ENCODE measurements around the gene C1QA. TPM values are rescaled to one million over a fixed set of nuclear protein-coding genes. Genes with fewer than 3 reads are reported as not detected.

C1QA gene
- polyA plus RNA-seq, 1 donor from 2014 or later: not detected

GRCh38 chr1:22670352-22670975, 34.0 kb downstream of the C1QA start:
- TF ChIP-seq REST (IDR thresholded peaks at IDR 0.05; ENCODE audit: borderline replicate concordance): no peak
- no peak for TF ChIP-seq TAF1 (IDR thresholded peaks at IDR 0.05; ENCODE audit: low read depth)
- TF ChIP-seq, protein P1, sequence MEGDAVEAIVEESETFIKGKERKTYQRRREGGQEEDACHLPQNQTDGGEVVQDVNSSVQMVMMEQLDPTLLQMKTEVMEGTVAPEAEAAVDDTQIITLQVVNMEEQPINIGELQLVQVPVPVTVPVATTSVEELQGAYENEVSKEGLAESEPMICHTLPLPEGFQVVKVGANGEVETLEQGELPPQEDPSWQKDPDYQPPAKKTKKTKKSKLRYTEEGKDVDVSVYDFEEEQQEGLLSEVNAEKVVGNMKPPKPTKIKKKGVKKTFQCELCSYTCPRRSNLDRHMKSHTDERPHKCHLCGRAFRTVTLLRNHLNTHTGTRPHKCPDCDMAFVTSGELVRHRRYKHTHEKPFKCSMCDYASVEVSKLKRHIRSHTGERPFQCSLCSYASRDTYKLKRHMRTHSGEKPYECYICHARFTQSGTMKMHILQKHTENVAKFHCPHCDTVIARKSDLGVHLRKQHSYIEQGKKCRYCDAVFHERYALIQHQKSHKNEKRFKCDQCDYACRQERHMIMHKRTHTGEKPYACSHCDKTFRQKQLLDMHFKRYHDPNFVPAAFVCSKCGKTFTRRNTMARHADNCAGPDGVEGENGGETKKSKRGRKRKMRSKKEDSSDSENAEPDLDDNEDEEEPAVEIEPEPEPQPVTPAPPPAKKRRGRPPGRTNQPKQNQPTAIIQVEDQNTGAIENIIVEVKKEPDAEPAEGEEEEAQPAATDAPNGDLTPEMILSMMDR (IDR thresholded peaks at IDR 0.05; ENCODE audit: poor library complexity, severe bottlenecking): no peak
- no peak for TF ChIP-seq SMC3 (conservative IDR thresholded peaks at IDR 0.05; ENCODE audit: poor library complexity)
- no peak for TF ChIP-seq EP300 (conservative IDR thresholded peaks at IDR 0.05; ENCODE audit: poor library complexity, severe bottlenecking)
- TF ChIP-seq MXI1 (conservative IDR thresholded peaks at IDR 0.05; ENCODE audit: poor library complexity, severe bottlenecking): no peak
- no peak for TF ChIP-seq EZH2 (IDR thresholded peaks at IDR 0.05; ENCODE audit: borderline replicate concordance, insufficient read depth, low read length, poor library complexity, severe bottlenecking)
- no peak for TF ChIP-seq POLR2AphosphoS5 (IDR thresholded peaks at IDR 0.05)
- TF ChIP-seq RAD21 (conservative IDR thresholded peaks at IDR 0.05): no peak
- H3K9me2 ChIP-seq (ENCODE audit: insufficient read depth, low read length): no peaks in the 10 kb centered on the region
- no peak overlapping the region for H3K27ac ChIP-seq (ENCODE audit: low read length)

DNA sequence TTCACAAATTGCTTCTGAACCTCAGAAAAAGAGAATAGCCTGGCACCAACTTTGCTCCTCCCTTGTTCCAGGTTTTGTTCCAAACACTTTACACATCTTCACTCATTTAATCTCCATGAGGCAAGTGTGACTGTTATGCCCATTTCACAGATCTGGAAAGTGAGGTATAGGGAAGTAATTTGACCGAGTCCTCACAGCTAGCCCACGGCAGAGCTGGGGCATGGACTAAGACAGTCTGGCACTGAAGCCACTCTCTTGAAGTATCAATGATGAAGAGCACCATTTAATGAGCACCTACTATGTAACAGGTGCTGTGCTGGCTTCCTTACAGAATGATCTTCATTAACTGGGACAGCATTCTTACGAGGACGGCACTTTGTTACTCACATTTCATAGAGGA, 35.6 kb downstream of the C1QA start:
- Histone ChIP-seq H3K9ac (ENCODE audit: low read length) (no peak overlapping the region), H3F3A (ENCODE audit: insufficient read depth, low read length, poor library complexity, severe bottlenecking) (no peaks in the 10 kb centered on the region), H4K20me1 (ENCODE audit: insufficient read depth) (no peaks in the 10 kb centered on the region), H2AFZ (ENCODE audit: low read depth, low read length) (no peak overlapping the region), H3K79me2 (replicated peaks; ENCODE audit: insufficient read depth, low read length) (no peaks in the 10 kb centered on the region), H3K9me2 (ENCODE audit: insufficient read depth, low read length) (no peaks in the 10 kb centered on the region), H3K4me2 (ENCODE audit: low read length) (no peak overlapping the region), H3K9me3 (ENCODE audit: low read length) (no peaks in the 10 kb centered on the region), H3K27me3 (ENCODE audit: insufficient read depth, low read depth, low read length) (no peaks in the 10 kb centered on the region), H3K4me3 (ENCODE audit: low read length) (no peak overlapping the region), H3K27ac (ENCODE audit: low read length) (no peak overlapping the region), H3K36me3 (ENCODE audit: insufficient read depth, low read length) (no peaks in the 10 kb centered on the region)
- TF ChIP-seq POLR2AphosphoS5 (IDR thresholded peaks at IDR 0.05): no peak
- no peak for TF ChIP-seq MXI1 (conservative IDR thresholded peaks at IDR 0.05; ENCODE audit: poor library complexity, severe bottlenecking)
- TF ChIP-seq SMC3 (conservative IDR thresholded peaks at IDR 0.05; ENCODE audit: poor library complexity): no peak
- TF ChIP-seq REST (IDR thresholded peaks at IDR 0.05; ENCODE audit: borderline replicate concordance): no peak
- no peak for TF ChIP-seq TAF1 (IDR thresholded peaks at IDR 0.05; ENCODE audit: low read depth)
- TF ChIP-seq EP300 (conservative IDR thresholded peaks at IDR 0.05; ENCODE audit: poor library complexity, severe bottlenecking): no peak
- TF ChIP-seq EZH2 (IDR thresholded peaks at IDR 0.05; ENCODE audit: borderline replicate concordance, insufficient read depth, low read length, poor library complexity, severe bottlenecking): no peak
- TF ChIP-seq RAD21 (conservative IDR thresholded peaks at IDR 0.05): no peak
- TF ChIP-seq, protein P1 (IDR thresholded peaks at IDR 0.05; ENCODE audit: poor library complexity, severe bottlenecking): no peak

More at GRCh38 chr1:22670352-22670975, 34.0 kb downstream of the C1QA start:
- Histone ChIP-seq H3K9me3 (ENCODE audit: low read length) (no peaks in the 10 kb centered on the region), H3K27me3 (ENCODE audit: insufficient read depth, low read depth, low read length) (no peaks in the 10 kb centered on the region), H3K79me2 (replicated peaks; ENCODE audit: insufficient read depth, low read length) (no peaks in the 10 kb centered on the region), H2AFZ (ENCODE audit: low read depth, low read length) (no peak overlapping the region), H3F3A (ENCODE audit: insufficient read depth, low read length, poor library complexity, severe bottlenecking) (no peaks in the 10 kb centered on the region), H4K20me1 (ENCODE audit: insufficient read depth) (no peaks in the 10 kb centered on the region), H3K4me2 (ENCODE audit: low read length) (no peak overlapping the region), H3K36me3 (ENCODE audit: insufficient read depth, low read length) (no peaks in the 10 kb centered on the region), H3K9ac (ENCODE audit: low read length) (no peak overlapping the region), H3K4me3 (ENCODE audit: low read length) (no peak overlapping the region)

Measured in neural cell (in vitro differentiated cells).